Stimulated activated CD8-positive, alpha-beta memory T cell treated with anti-CD3 and anti-CD28 coated beads, Interleukin-4, amount 100 ng/mL, for 1 hour (primary cell): ENCODE measurements around the gene MASP2.
A peak's percentile ranks its signal among the peaks of the same experiment; 100 is the strongest.
"Not testable (repeated sequence)": the region's sequence is repeated elsewhere in the genome, so short reads cannot be mapped to it uniquely, and the experiment has no call there.

Experiments
- DNase-seq, 2 donors: peaks; one replicate each; pipeline ENCODE4 v3.0.0-alpha.2; 2020; ENCODE audit warnings: low read depth in 2 of 2, low spot score in 1 of 2

MASP2 gene

GRCh38 chr1:11046625-11047365 lies at the start of gene MASP2:
MASP2 (minus strand) TSS chr1:11047239; CDS start chr1:11047207, 32 bp downstream.
- DNase-seq, result no peak

GRCh38 chr1:11083784-11084183 lies 36.7 kb upstream of the MASP2 start:
- not testable (repeated sequence) for DNase-seq

- no peak for DNase-seq
Measured at GRCh38 chr1:11080931-11081330, 33.9 kb upstream of the MASP2 start.

GRCh38 chr1:11078631-11079030 lies 31.6 kb upstream of the MASP2 start:
- DNase-seq, result no peak

GRCh38 chr1:11073398-11073797 lies 26.4 kb upstream of the MASP2 start:
- DNase-seq, result not testable (repeated sequence)

GRCh38 chr1:11072216-11072917 lies 25.3 kb upstream of the MASP2 start:
- DNase-seq, result no peak

- no peak for DNase-seq
Measured at GRCh38 chr1:11071463-11072215, 24.6 kb upstream of the MASP2 start.

- DNase-seq, result no peak
Measured at GRCh38 chr1:11070876-11071275, 23.8 kb upstream of the MASP2 start.

GRCh38 chr1:11068600-11069473 lies 21.8 kb upstream of the MASP2 start:
- DNase-seq, result no peak

- no peak for DNase-seq
Measured at GRCh38 chr1:11067716-11068599, 20.9 kb upstream of the MASP2 start.

GRCh38 chr1:11065796-11066195 lies 18.8 kb upstream of the MASP2 start:
- DNase-seq, result no peak

- DNase-seq, result no peak
Measured at GRCh38 chr1:11064942-11065341, 17.9 kb upstream of the MASP2 start.

- not testable (repeated sequence) for DNase-seq
Measured at GRCh38 chr1:11063937-11064537, 17.0 kb upstream of the MASP2 start.

- DNase-seq, result no peak
Measured at GRCh38 chr1:11062965-11063401, 15.9 kb upstream of the MASP2 start.

GRCh38 chr1:11061652-11062365 lies 14.8 kb upstream of the MASP2 start:
- no peak for DNase-seq

GRCh38 chr1:11059968-11060830 lies 13.2 kb upstream of the MASP2 start, which contains the start of gene SRM:
SRM (minus strand) TSS chr1:11060018; CDS start chr1:11059943, 75 bp downstream.
- DNase-seq, result peak; percentile 77 to 78

GRCh38 chr1:11059155-11059967 lies 12.3 kb upstream of the MASP2 start:
- no peak for DNase-seq
